Stimulated activated CD8-positive, alpha-beta memory T cell treated with anti-CD3 and anti-CD28 coated beads, Interleukin-12 subunit alpha, Interleukin-12 subunit beta, amount 100 ng/mL, for 4 hours (primary cell): Measurements from ENCODE around the gene SPRY2.
A peak's percentile ranks its signal among the peaks of the same experiment; 100 is the strongest.
"Not testable (repeated sequence)": the region's sequence is repeated elsewhere in the genome, so short reads cannot be mapped to it uniquely, and the experiment has no call there.

ENCODE experiments used
- DNase-seq: peaks from one replicate; pipeline ENCODE4 v3.0.0-alpha.2; 2020; ENCODE audit warnings: low read depth

SPRY2 gene, protein sequence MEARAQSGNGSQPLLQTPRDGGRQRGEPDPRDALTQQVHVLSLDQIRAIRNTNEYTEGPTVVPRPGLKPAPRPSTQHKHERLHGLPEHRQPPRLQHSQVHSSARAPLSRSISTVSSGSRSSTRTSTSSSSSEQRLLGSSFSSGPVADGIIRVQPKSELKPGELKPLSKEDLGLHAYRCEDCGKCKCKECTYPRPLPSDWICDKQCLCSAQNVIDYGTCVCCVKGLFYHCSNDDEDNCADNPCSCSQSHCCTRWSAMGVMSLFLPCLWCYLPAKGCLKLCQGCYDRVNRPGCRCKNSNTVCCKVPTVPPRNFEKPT

DNA sequence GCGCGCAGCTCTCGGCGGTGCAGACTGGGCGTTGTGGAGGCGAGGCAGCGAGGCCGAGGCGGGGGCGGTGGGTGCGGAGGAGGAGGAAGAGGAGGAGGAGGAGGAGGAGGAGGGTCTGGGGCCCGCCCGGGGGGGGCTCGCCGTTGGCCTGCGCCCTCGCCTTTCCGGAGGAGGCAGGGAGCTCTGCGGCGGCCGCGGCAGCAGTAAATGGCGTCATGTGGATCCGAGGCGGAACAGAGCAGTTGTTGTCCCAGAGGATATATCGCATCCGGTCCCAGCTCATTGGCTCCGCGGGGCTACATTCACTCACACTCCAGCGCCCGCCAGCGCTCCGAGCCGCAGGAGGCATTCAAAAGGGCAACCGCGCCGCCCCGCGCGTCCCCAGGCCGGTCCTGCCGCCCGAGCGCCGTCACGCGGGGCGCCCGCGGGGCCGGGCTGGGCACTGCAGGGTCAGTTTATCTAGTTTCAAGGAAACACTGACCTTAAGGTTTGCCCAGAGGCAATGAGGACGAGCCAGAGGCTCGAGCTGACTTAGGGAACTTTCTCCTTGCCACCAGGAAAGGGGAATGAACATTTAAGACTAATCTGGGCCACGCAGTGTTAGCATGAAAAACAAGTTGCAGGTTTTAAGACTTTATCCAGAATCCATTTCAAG, at the start of gene SPRY2:
Gene SPRY2, minus strand, starts transcription at position 26 of the 655 bp plus-strand sequence. CDS start 3,421 bp downstream, outside the sequence.
- peak; percentile 17 for DNase-seq

DNA sequence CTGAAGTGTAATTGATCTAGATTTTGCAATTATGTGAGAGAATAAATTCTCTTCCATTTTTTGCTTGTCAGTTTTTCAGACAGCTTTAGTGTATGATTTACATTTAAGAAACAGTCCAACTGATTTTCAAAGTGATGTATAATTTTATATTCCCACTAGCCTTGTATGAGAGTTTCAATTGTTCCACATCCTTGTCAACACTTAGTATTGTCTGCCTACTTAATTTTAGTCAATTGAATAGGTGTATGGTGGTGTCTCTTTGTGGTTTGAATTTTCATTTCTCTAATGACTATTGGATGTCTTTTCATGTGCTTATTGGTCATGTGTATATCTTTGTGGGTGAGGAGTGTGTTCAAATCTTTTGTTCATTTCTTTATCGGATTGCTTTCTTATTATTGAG, 49.4 kb upstream of the SPRY2 start:
- DNase-seq = no peak

DNA sequence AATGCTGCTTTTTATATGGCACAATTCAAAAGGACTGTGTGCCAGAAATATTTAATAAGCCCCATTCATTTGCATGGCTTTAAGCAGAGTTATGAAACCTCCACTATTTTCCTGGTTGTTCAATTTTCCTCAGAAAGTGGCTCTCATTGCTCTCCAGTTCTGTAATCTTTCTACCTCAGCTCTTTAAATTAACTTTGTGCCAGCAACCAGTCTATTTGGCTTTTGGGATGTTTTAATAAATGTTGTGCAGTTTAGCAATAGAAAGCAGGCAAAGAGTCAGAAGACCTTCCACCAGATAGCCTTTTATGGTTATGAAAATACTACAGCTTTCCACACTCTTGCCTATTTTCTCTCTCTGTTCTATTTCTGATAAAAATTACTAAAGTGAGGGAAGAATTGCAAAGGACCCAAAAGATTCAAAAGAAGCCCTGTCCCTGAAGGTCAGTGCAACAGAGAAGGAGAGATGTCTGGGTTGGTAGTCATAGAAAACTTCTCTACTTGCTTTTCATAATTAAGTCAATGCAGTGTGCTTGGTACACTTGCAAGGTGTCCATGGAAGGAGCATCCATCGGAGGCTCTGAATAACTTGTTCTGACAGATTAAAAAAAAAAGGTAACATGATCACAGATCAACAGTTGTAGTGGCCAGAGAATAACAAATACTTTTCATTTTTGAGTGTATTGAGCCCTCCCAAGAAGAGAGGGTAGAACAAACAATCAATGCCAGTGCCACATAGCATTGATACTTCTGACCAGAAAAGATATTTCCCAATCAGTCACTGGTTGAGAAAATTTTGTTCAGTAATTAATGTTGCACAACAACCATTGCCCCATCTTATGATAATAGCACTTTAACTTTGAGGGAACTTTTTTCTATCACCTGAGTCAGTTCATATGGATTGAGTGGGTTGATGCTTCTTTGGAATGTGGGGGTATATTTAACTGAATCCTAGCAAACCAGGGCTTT, 48.4 kb upstream of the SPRY2 start:
- DNase-seq = no peak

DNA sequence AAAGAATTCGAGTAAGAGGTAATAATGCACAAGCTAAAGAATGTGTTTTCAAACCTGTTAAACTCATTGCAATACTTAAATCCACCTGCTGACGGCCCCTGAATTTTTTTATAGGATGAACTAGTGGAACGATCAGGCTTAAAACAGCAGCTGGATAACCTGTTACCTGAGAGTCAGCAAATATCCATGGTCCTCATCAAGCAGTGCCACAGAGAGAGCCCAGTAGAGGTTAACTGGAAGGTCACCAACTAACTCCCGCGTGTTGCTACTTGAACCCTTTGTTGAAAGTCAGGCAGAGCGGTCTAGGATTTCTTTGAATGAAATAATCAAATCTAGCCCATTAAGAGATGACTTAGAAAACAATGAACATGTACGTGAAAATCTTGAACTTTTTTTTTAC, 47.6 kb upstream of the SPRY2 start:
- DNase-seq = no peak

DNA sequence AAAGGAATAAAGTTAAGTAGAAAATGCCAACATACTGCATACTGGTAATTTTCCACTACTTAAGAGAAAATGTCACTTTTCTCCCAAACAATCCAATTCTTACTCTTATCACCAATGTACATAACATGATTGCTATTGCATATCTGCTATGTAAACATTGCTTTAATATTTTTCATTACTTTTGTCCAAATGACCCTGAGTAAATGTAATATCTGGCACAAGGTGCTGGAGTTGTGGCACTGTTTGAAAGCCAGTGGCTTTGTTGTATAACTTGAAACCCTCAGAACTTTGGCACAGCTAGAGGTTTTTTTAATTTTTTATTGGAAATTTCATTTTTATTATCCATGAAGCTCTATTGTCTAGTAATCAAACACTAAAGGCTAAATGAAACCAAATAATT, 45.7 kb upstream of the SPRY2 start:
- no peak for DNase-seq

DNA sequence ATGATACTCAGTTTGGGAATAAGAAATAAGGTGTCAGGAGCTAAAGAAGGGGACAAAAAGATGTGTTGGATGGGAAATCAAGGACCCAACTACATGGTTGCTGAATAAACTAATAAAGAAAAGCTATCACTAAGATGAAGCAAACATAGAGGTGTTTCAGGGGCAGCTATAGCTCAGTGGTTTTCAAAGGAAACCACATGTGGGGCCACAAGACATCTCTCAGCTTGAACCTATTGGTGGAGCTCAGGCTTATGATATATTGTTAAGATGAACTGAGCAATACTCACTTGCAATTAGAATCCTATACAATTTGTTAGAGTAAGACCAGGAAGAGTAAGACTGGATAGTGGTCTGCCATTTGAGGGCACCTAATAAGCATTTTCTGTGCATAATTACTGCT, 45.1 kb upstream of the SPRY2 start:
- DNase-seq = no peak

DNA sequence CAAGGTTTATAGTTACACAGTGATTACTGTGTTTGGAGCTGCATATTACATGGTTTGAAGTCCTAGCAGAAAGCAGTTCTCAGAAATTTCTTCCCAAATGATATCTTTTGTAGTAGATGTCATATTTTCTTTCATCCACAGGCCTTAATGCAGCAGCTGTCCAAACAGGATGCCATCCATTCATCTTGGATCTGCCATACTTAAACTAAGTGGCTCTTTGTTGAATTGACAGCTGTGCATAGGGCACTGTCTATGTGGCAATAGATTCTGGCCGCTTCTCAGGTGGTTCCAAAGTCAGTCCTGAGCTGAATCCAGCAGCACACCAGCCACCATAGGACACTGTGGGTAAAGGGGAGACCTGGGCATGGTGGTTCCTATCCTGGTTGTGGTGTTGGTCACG, 41.6 kb upstream of the SPRY2 start:
- DNase-seq = no peak

DNA sequence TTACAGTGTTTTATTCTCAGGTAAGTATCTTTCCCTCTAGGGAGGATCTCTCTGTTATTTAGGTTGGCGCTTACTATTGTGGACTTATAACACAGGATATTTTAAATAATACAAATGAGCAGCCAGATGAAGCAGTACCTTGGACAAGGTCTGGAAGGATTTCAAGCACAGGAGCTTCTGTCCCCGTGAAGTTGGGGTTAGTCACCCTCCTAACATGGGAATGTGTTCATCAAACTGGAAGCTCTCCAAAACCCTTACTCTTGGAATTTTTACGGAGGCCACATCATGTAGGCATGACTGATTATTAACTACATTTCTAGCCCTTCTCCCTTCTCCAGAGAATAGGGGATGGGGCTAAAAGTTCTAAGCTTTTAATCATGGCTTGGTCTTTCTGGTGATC, 38.3 kb upstream of the SPRY2 start:
- DNase-seq = no peak

DNA sequence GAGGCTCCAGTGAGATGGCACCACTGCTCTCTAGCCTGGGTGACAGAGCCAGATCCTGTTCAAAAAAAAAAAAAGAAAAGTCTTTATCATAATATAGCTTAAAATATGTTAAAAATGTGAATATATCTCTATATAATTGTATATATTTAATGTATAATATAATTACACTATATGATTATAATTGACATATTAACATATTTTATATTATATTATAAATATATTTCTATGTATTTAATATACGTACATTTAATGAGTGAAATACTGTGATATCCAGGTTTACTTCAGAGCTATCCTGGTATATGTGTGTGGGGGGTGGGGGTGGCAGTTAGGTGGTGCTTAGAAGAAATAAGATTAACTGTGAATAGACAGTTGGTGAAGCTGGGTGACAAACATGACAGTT, 35.6 kb upstream of the SPRY2 start:
- DNase-seq = no peak

DNA sequence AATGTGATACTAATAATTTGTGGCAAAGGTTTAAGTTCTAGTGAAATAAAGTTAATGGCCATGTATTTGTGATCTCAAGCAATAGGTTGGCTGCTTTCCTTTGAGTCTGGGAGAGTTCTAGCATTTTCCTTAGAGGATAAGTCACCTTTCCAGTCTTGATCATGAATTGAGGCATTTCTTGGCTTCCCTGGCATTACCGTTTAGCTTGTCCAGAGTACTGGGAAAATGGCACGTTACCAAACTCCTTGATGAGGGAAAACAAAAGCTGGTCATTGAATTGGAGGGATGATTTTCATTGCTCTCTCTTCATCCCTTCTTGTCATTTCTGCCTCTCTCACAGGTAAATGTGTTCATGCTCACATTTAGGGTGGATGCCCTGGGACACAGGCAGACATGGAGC, 34.0 kb upstream of the SPRY2 start:
- no peak for DNase-seq

DNA sequence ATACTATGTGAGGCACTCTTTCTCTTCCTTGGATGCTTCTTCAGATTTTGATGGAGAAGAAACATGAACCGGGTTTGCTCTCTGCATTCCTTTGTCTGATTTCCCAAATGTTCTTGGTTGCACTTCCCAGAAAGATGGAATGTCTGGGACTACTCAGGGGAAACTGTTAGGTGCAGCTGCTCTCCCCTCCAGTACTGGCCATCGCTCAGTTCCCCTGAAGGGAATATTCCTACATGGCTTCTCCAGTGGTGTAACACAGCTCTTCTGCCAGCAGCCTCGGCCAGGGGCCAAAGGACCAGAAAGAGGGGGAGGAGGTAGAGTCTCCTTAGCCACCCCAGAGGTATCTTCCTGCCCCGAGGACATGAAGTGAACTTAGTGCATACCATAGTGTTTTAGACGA, 33.5 kb upstream of the SPRY2 start:
- DNase-seq = no peak

DNA sequence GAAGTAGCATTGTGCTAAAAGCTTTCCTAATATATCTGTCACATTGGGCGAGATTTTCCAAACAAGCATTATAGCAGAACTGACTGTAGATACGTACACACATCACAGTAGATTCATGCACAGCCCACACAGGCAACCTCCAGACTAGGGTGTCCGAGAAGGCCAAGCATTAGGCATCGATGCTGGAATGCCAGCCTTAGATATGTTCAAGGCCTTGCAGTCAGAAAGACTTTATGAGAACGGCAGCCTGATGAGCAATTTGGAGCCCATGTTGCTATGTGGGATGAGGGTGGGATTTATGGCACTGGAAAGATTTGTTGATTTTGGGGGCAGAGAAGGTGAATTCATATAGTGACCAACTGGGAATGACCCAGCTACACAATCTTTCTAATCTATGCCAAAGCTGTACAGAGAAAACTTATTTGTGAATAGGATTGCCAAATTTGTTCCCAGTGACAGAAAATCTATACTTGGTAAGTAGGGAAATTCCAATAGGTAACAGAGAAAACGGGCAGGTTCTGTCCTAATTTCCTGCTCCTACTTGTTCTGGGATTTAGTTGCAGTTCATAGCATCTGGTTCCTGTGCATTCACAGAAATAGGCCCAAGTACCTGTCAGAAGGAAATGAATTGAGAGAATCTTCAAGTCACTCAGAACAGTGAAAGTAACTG, 31.0 kb upstream of the SPRY2 start:
- DNase-seq = no peak

DNA sequence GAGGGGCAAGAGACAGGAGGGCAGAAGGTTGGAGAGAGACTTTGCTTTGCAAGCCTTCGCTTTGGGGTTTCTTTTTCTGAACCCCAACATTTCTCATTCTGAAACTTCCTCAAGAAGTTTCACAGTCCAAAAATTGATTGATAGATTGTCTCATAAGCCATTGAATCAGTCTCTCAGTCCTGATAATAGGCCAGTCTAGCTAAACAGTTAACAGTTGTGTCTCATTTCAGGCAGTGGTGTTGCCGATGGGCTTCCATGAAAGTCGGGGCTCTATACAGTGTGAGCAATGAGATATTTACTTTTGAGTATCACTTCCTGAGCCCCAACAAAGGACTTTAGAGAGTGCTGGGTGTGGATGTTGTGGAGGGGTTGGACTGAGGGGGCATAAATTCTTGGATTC, 26.5 kb upstream of the SPRY2 start:
- DNase-seq = no peak

DNA sequence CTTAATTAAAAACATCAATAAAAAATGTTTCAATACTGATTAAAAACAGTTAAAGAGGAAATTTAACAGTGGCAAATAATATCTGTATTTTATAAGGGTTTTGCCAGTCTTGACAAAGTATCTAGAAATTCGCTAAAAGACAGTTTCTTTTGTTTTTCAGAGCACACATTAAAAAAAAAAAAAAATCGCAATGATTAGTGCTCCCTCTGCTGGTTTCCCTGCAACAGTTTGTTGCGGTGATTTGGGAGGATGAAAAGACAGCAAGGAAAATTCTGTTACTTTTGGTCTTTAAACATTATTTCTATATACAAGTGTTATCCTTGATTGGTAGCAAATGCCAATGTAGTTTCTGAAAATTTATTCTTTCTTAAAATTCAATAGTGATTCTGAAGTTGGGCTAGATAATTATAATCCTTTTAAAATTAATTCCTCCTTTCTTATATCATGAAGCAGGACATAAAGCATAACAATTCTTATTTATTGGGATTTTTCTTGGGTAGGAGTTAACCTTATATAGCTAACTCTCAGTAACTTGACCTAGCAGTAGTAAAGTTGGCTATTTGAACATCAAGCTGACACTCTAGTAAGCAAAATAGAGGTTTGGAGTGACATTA, 23.1 kb upstream of the SPRY2 start:
- DNase-seq = no peak

DNA sequence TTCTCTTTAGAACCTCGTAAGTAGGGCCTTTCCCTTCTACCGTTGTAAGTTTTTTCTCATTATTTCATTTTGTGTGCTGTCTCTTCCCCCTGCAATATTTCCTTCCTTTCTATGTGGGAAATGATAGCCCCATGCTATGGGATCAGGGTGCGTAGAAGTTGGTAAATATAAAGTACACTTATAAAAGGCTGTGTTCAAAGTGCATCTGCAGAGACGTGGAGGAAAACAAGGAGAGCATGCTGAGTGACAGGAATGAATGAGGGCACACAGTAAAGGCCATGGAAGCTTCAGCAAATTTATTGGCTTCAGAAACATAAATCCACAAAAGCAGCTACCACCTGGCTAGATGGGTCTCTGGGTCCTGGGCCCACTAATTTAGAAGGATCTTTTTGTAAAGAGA, 21.6 kb upstream of the SPRY2 start:
- DNase-seq = no peak

DNA sequence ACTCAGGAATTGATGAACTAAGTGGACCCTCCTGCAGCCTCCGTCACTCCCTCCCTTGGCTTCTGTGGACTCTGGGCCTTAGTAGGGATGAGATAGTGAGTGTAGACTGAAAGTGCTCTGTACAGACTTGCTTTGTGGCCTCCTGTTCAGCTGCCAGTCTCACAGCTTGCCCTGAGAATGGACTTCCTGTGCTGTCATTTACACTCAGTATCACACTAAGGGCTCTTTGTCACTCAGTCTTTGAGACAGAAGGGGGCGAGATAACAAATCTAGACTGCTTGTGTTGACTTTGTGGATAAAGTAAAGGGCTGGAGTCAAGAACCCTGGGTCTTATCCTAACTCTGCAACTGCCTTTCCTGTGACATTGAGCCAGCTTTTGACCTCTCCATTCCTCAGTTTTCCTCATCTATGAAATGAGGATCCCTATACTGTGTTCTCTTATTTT, 21.0 kb upstream of the SPRY2 start:
- no peak for DNase-seq

DNA sequence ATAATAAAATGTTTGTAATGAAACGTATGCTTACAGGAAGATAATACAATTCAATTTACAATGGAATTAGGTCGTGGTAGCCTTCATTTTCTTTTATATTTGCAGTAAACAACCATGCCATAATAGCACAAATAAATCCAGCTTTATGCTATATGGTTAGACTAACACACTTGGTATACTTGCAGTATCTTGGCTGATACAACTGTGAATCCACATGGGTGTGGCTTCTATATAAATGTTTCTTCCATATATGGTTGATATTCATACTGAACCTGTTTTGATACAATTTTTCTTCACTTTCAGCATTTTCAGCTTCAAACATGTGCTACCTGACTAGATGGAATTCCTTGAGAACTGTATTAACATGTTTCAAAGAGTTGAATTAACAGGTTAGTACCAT, 20.4 kb upstream of the SPRY2 start:
- no peak for DNase-seq

DNA sequence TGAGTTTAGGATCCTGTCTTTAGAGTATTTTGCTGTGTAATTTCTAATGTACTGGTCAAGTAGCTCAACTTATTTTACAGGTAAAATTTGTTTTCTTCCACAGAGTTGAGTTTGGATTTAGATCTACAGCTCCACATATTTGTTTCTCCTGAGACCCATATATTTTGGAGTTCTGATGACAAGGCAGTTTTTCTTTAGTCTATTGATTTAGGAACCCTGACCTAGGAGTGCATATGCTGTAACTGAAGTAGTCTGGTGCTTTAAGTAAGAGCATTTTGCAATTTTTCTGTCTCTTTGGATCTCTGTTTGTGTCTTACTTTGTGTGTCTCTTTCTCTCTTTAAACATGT, 19.5 kb upstream of the SPRY2 start:
- no peak for DNase-seq

DNA sequence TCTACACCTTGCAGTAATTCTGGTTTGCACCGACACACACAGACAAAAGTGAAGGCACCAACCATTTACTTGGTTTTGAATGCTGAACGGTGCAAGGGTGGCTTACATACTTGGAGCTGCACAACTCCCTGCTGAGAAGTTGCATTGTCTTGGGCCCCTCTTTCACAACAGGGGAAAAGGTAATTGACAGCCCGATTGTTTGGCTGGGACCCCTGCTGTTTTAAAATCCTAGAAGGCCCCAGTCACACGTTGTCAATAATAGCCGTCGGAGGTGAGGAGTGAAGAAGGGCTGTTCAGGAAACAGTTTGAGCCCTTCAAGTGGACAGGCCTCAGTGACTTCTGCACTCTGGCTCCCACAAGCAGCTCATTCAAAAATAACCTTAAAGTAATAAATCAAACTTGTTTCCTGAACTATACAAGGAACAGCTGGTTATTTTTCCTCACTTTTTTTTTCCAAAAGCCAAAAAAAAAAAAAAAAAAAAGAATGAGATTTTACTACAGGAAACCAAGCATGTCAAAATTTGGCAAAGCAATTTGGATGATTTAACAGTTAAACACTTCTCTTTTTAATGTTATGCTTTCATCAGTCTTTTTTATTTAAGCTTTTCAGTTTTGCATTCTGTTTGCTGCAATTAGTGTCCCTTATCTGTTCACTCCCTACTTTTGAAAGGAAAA, 19.0 kb upstream of the SPRY2 start:
- no peak for DNase-seq

DNA sequence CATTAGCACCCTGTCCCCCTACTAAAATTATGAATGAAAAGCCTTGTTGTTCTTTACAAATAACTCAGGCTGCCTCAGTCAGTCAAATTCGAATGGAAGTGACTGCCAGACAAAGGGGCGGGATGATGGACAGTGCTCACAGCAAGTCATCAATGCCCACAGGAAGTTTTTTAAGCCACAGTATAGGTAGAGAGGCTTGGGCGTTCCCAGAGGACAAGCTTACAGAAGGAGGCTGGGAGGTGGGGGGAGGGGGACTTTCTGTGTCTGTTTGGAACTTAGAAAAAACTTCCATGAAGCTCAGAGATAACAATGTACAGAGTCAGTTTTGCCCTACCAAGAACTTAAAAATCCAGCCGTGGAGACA, 18.5 kb upstream of the SPRY2 start:
- DNase-seq = no peak

DNA sequence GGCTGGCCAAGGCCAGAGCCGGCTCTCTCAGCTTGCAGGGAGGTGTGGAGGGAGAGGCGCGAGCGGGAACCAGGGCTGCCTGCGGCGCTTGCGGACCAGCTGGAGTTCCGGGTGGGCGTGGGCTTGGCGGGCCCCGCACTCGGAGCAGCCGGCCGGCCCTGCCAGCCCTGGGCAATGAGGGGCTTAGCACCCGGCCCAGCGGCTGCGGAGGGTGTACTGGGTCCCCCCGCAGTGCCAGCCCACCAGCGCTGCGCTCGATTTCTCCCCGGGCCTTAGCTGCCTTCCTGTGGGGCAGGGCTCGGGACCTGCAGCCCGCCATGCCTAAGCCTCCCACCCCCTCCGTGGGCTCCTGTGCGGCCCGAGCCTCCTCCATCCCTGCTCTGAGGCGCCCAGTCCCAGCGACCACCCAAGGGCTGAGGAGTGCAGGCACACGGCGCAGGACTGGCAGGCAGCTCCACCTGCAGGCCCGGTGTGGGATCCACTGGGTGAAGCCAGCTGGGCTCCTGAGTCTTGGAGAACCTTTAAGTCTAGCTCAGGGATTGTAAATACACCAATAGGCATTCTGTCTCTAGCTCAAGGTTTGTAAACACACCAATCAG, 14.7 kb upstream of the SPRY2 start:
- DNase-seq = not testable (repeated sequence)
